HepG2 (cell line): ENCODE results near the gene KRT3.

ENCODE experiments used
- CTCF ChIP-seq: sonication (generic); formaldehyde crosslinking; IDR thresholded peaks from 2 replicates; pipeline ENCODE4 v1.5.0; 2020; ENCODE audit warnings: mild to moderate bottlenecking, missing genetic modification reagents, moderate library complexity
- E2F5 ChIP-seq: sonication (generic); formaldehyde crosslinking; conservative IDR thresholded peaks from 2 replicates; pipeline ENCODE4 v1.4.0; 2020; ENCODE audit warnings: missing genetic modification reagents
- GTF2F1 ChIP-seq: fragments of 150-350 bp; IDR thresholded peaks from 2 replicates; pipeline ENCODE4 v1.6.1; 2014; ENCODE audit warnings: low read length
- HNRNPLL ChIP-seq: fragments of 200-400 bp; formaldehyde crosslinking; IDR thresholded peaks from 2 replicates; pipeline ENCODE4 v1.6.1; 2017; ENCODE audit warnings: mild to moderate bottlenecking, low read depth, low read length; ENCODE audit not compliant: poor library complexity, severe bottlenecking
- MATR3 ChIP-seq: sonication (generic); formaldehyde crosslinking; IDR thresholded peaks from 2 replicates; pipeline ENCODE4 v1.4.0; 2020; ENCODE audit warnings: missing genetic modification reagents
- NR2C2 ChIP-seq: sonication (generic); formaldehyde crosslinking; IDR thresholded peaks from 2 replicates; pipeline ENCODE4 v1.4.0; 2020; ENCODE audit warnings: missing genetic modification reagents, mild to moderate bottlenecking, moderate library complexity, borderline replicate concordance
- ZNF274 ChIP-seq: sonication (generic); formaldehyde crosslinking; IDR thresholded peaks from 2 replicates; pipeline ENCODE4 v1.5.1; 2020; ENCODE audit warnings: mild to moderate bottlenecking, missing genetic modification reagents
- ZNF775 ChIP-seq: sonication (generic); formaldehyde crosslinking; IDR thresholded peaks from 2 replicates; pipeline ENCODE4 v1.4.0; 2020; ENCODE audit warnings: missing genetic modification reagents, mild to moderate bottlenecking, moderate library complexity, borderline replicate concordance

- no peak for TF ChIP-seq NR2C2 (CRISPR knock-in tag)
- no peak for TF ChIP-seq CTCF (CRISPR knock-in tag)
- no peak for TF ChIP-seq ZNF274 (CRISPR knock-in tag)
- TF ChIP-seq ZNF775 (CRISPR knock-in tag), result no peak
- no peak for TF ChIP-seq GTF2F1
- TF ChIP-seq E2F5 (CRISPR knock-in tag), result no peak
- no peak for TF ChIP-seq MATR3
- no peak for TF ChIP-seq HNRNPLL
Observed at GRCh38 chr12:52802442-52802841, 6.5 kb upstream of the KRT3 start.
